Activated CD4-positive, alpha-beta T cell treated with anti-CD3 and anti-CD28 coated beads, Interleukin-2, Interleukin-6, amounts not matched to agents 100 ng/mL and 50 ng/mL, durations not matched to agents 16 hours and 8 hours (primary cell): Measurements from ENCODE around the gene COX7B.
A peak's percentile ranks its signal among the peaks of the same experiment; 100 is the strongest.
"Not testable (repeated sequence)": the region's sequence is repeated elsewhere in the genome, so short reads cannot be mapped to it uniquely, and the experiment has no call there.

ENCODE experiments used
- DNase-seq: peaks from one replicate; pipeline ENCODE4 v3.0.0-alpha.2; 2020

COX7B gene, protein sequence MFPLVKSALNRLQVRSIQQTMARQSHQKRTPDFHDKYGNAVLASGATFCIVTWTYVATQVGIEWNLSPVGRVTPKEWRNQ

DNA sequence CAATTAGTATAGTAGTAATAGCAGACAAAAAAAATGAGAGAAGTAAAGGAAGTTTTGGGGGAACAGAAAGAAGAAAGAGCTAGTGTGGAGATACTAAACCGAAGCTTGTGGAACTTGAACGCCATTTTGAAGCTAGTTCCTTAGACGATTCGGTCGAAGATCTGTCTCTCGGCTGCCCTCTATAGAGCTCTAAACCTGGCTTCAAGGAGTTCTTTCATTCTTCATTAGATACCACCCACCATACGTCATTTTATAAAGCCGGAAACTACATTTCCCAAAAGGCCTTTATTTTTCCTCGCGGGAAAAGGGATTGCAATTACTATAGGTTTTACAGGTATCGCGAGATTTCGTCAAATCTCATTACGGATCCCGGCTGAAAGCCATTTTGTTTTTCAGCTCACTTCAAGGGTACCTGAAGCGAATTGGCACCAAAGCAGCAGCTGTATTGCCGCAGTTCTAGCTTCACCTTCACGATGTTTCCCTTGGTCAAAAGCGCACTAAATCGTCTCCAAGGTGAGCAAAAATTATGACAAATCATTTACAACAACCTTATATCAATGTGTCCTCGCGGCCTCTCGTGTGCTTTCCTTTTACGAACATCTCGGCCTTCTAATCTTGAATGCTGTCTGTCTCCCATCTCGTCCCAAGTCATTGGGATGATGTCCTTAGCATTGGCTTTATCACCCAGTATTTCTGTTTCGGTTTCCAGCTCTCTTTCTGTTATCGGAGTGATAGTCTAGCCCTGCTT, at the start of gene COX7B:
Gene COX7B (plus strand): TSS at position 388 of the 748 bp plus-strand sequence. CDS start 86 bp downstream, at position 474.
- DNase-seq: peak; percentile 90

- DNase-seq: no peak
Observed at GRCh38 chrX:77875372-77875771, 23.9 kb upstream of the COX7B start.

DNA sequence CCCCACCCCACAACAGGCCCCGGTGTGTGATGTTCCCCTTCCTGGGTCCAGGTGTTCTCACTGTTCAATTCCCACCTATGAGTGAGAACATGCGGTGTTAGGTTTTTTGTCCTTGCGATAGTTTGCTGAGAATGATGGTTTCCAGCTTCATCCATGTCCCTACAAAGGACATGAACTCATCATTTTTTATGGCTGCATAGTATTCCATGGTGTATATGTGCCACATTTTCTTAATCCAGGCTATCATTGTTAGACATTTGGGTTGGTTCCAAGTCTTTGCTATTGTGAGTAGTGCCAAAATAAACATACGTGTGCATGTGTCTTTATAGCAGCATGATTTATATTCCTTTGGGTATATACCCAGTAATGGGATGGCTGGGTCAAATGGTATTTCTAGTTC, 17.9 kb upstream of the COX7B start:
- not testable (repeated sequence) for DNase-seq

- no peak for DNase-seq
Observed at GRCh38 chrX:77892887-77893286, 6.4 kb upstream of the COX7B start.

GRCh38 chrX:77893713-77894112, 5.6 kb upstream of the COX7B start:
- no peak for DNase-seq

- peak; percentile 94 for DNase-seq
Observed at GRCh38 chrX:77894921-77895886, 4.1 kb upstream of the COX7B start, which contains the start of gene MAGT1. MAGT1 (minus strand) TSS chrX:77895435; CDS start chrX:77895410, 25 bp downstream.

DNA sequence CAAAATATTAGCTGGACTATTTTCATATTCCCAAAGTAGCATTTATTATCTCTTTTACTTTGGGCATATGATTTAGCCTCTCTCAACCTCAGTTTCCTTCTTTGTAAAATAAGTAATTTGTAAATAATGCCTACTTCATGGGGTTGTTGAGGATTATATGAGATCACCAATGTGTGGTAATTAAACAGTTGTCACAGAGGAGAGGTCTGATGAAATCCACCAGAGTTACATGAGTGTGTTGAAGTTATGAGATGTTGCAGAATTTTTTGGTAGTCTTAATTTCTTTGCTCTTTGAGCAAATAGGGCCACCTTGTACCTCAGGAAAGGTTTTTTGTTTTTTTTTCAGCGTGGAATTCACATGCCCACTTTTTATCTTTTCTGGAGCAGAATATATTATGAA, 1.4 kb downstream of the COX7B start:
- no peak for DNase-seq

GRCh38 chrX:77901506-77901905, 2.2 kb downstream of the COX7B start:
- no peak for DNase-seq

GRCh38 chrX:77910108-77910840, 11.0 kb downstream of the COX7B start, which contains the start of gene ATP7A:
ATP7A (plus strand) TSS chrX:77910693; CDS start chrX:77971642, 60,949 bp downstream.
- peak; percentile 93 for DNase-seq

GRCh38 chrX:77917294-77917933, 18.1 kb downstream of the COX7B start:
- DNase-seq: no peak

GRCh38 chrX:77918568-77918967, 19.3 kb downstream of the COX7B start:
- no peak for DNase-seq

- not testable (repeated sequence) for DNase-seq
Observed at GRCh38 chrX:77919370-77919769, 20.1 kb downstream of the COX7B start.

DNA sequence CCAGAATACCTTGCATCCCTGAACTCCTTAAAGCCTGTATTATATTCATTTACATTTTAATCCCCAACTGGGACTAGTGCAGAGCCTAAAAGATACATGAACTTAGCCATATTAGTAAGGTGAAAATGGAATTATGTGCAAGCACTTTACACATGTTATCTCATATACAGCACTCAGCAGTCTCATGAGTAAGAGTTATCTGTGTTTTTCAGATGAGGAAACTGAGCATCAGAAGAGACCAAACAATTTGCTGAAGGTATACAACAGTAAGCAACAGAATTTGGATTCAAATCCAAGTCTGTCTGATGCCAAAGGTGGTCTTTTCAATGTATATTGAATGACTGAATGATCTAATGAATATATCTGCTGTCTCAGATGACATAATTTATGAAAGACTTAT, 23.5 kb downstream of the COX7B start:
- no peak for DNase-seq

- DNase-seq: no peak
Observed at GRCh38 chrX:77924320-77924859, 25.1 kb downstream of the COX7B start.

DNA sequence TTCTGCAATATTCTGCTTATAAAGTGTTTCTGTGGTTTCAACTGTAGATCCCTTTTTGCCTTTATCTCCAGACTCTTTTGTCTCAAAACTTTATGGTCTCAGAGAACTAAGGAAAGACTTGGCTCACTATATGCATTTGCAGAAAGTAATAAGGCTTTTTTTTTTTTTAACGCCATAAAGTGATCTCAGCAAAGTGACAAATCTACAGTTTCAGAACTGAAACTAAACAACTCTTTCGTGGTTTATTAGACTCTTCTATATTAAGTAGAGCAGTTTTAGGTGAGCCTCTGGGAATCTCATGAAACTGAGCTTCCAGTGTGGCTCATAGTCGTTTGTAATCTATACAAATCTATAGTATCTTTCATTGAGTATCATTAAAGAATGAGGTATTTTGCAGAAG, 26.5 kb downstream of the COX7B start:
- DNase-seq: no peak

DNA sequence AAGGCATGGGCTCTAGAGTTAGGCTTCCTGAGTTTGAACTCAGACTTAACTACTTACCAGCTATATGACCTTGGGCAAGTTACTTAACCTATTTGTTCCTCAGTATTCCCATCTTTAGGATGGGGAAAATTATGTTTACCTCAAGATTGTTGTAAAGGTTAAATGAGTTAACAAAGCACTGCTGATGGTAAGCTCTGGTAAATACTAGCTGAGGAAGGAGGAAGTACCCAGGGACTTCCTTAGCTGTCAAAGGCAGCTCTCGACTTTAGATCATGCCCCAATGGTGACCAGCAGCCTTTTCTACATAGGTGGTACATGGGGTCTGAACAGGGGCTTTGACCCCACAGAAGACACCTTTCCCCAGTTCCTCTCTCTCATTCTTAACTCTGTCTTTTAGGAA, 31.3 kb downstream of the COX7B start:
- no peak for DNase-seq

DNA sequence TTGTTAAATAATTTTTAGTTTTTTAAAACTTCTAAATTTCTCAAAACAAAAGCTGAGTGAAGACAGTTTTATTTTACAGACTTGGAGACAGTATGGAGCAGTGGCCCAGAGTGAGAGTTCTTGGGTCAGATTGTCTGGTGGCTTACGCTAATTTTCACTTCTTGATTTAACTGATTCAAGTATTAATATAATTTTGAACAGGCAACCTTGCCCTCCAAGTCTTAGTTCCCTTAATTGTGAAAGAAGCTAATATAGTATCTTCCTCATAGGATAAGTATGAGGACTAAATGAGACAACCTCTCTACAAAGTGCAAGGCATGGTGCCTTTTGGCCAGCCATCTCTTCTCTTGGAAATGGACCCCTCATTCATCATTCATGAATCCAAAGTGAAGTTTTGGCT, 36.6 kb downstream of the COX7B start:
- no peak for DNase-seq

DNA sequence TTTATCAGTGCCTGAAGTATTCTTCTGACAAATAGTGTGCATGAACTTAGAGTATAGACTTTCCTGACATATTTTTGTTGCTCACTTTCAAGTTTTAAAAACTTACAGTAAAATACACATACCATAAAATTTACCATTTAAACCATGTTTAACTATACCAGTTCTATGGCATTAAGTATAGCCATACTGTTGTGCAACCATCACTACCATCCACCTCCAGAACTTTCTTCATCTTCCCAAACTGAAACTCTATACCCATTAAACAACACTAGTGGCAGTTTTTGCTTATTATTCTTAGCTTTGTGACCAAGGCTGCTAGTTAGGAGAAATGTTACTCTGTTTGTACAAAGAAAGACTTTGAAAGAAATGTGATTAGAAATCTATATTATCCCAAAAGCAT, 37.0 kb downstream of the COX7B start:
- no peak for DNase-seq

- DNase-seq: no peak
Observed at GRCh38 chrX:77937291-77937690, 38.0 kb downstream of the COX7B start.

DNA sequence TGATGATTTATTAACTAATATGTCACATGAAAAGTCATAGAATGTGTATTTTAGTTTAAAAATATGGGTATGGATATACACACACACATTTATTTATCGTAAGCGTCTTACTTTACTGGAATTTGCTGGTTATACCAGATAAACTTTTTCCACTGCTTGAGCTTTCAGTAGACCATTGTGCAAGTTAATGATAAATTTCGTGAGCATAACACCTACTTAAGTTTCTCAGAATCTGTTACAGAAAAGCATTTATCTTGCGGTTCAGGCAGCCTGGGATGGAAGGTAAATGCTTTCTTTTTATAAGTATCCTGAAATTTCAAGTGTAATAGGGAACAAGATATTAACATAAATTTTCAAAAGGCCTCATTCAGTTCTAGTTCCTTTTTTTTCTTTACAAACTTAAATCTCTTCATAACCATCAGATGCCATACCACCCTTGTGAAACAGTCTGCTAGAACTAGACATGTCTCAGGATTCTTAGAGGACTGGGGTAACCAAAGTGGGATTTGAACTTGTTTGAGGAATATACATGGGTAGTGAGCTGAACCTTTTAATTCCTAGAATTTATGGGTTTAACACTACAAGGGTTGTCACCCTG, 38.9 kb downstream of the COX7B start:
- no peak for DNase-seq

DNA sequence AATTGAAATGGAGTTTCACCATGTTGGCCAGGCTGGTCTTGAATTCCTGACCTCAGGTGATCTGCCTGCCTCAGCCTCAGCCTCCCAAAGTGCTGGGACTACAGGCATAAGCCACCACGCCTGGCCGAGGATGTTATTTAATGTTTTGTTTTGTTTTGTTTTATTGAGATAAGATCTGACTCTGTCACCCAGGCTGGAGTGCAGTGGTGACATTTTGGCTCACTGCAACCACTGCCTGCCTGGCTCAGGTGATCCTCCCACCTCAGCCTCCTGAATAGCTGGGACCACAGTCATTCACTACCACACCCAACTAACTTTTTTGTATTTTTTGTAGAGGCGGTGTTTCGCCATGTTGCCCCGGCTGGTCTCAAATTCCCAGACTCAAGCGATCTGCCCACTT, 45.8 kb downstream of the COX7B start:
- DNase-seq: not testable (repeated sequence)
